HEK293 (cell line): ENCODE measurements around the gene SLC22A31.
A peak's percentile ranks its signal among the peaks of the same experiment; 100 is the strongest.

Experiments
- CTCF ChIA-PET: fragments of 350-600 bp; formaldehyde crosslinking; extraction: SDS; loops from one replicate; lab custom pipeline; 2021; ENCODE audit warnings: antibody characterized with exemption; lab: Yijun Ruan, JAX
- POLR2A ChIA-PET: fragments of 300-600 bp; formaldehyde crosslinking; extraction: SDS; loops from one replicate; lab custom pipeline; 2020; ENCODE audit warnings: antibody characterized with exemption, inconsistent platforms; lab: Yijun Ruan, JAX
- H3K27ac ChIP-seq: fragments of 200-500 bp; sonication (Bioruptor generic); 2 replicates; pipeline ENCODE4 v1.5.1; 2014; ENCODE audit warnings: low read depth, low read length, control low read depth, inconsistent platforms; ENCODE audit errors: extremely low read depth
- H3K36me3 ChIP-seq, 2 experiments: fragments of 200-500 bp in 1 of 2; sonication (Bioruptor generic) in 1 of 2; 1 replicate in 1 of 2; 2 replicates in 1 of 2; pipeline ENCODE4 v1.5.1; 2014 to 2017; ENCODE audit warnings: inconsistent platforms in 2 of 2, low read length in 2 of 2; ENCODE audit not compliant: control insufficient read depth in 2 of 2, insufficient read depth in 1 of 2
- H3K4me1 ChIP-seq: fragments of 200-500 bp; sonication (Bioruptor generic); 2 replicates; pipeline ENCODE4 v1.5.1; 2014; ENCODE audit warnings: mild to moderate bottlenecking, low read length, inconsistent platforms; ENCODE audit not compliant: control insufficient read depth, insufficient read depth
- H3K4me3 ChIP-seq: 2 replicates; pipeline ENCODE4 v1.5.1; 2011; ENCODE audit warnings: low read depth, mild to moderate bottlenecking, control low read depth, low read length, moderate library complexity
- H3K9me3 ChIP-seq: fragments of 200-500 bp; sonication (Bioruptor generic); 2 replicates; pipeline ENCODE4 v1.5.1; 2014; ENCODE audit warnings: low read depth, low read length, inconsistent platforms; ENCODE audit not compliant: control insufficient read depth, insufficient read depth
- GLI2 ChIP-seq: fragments of 450-650 bp; formaldehyde crosslinking; IDR thresholded peaks from 2 replicates; pipeline ENCODE4; 2017; ENCODE audit warnings: missing biosample characterization, missing genetic modification characterization, low read depth, borderline replicate concordance
- GLIS1 ChIP-seq: fragments of 450-650 bp; formaldehyde crosslinking; IDR thresholded peaks from 2 replicates; pipeline ENCODE4 v1.5.1; 2016; ENCODE audit warnings: missing biosample characterization, missing genetic modification characterization
- GLIS2 ChIP-seq: fragments of 450-650 bp; formaldehyde crosslinking; IDR thresholded peaks from 2 replicates; pipeline ENCODE4 v1.5.1; 2016; ENCODE audit warnings: missing biosample characterization, missing genetic modification characterization
- KLF9 ChIP-seq: fragments of 450-650 bp; formaldehyde crosslinking; IDR thresholded peaks from 2 replicates; pipeline ENCODE4 v1.5.1; 2016; ENCODE audit warnings: missing biosample characterization, missing genetic modification characterization, low read depth
- SCRT1 ChIP-seq: fragments of 450-650 bp; formaldehyde crosslinking; IDR thresholded peaks from 2 replicates; pipeline ENCODE4 v1.5.1; 2016; ENCODE audit warnings: missing biosample characterization, missing genetic modification characterization, borderline replicate concordance
- TRIM28 ChIP-seq: IDR thresholded peaks from 2 replicates; pipeline ENCODE4 v1.6.1; 2011; ENCODE audit warnings: low read length, control low read depth, borderline replicate concordance
- ZFHX2 ChIP-seq: fragments of 450-650 bp; formaldehyde crosslinking; conservative IDR thresholded peaks from 2 replicates; pipeline ENCODE4 v1.5.1; 2016; ENCODE audit warnings: missing biosample characterization, missing genetic modification characterization
- ZIC2 ChIP-seq: fragments of 450-650 bp; formaldehyde crosslinking; IDR thresholded peaks from 2 replicates; pipeline ENCODE4 v1.5.1; 2016; ENCODE audit warnings: missing biosample characterization, missing genetic modification characterization
- ZNF184 ChIP-seq: fragments of 450-650 bp; IDR thresholded peaks from 2 replicates; pipeline ENCODE4 v1.5.1; 2018; ENCODE audit warnings: missing biosample characterization, mild to moderate bottlenecking, missing genetic modification characterization
- ZNF266 ChIP-seq: fragments of 450-650 bp; formaldehyde crosslinking; IDR thresholded peaks from 2 replicates; pipeline ENCODE4 v1.5.1; 2016; ENCODE audit warnings: missing biosample characterization, missing genetic modification characterization, low read depth
- ZNF529 ChIP-seq: fragments of 450-650 bp; formaldehyde crosslinking; IDR thresholded peaks from 2 replicates; pipeline ENCODE4 v1.5.1; 2017; ENCODE audit warnings: missing genetic modification characterization, missing biosample characterization; ENCODE audit not compliant: insufficient replicate concordance
- ZNF623 ChIP-seq: fragments of 450-650 bp; formaldehyde crosslinking; IDR thresholded peaks from 2 replicates; pipeline ENCODE4 v1.5.1; 2016; ENCODE audit warnings: missing biosample characterization, missing genetic modification characterization
- ZNF626 ChIP-seq: fragments of 450-650 bp; sonication (Bioruptor Pico); formaldehyde crosslinking; IDR thresholded peaks from 2 replicates; pipeline ENCODE4 v1.5.1; 2018; ENCODE audit warnings: missing biosample characterization, missing genetic modification characterization, inconsistent platforms
- ZNF658 ChIP-seq: fragments of 450-650 bp; formaldehyde crosslinking; IDR thresholded peaks from 2 replicates; pipeline ENCODE4; 2016; ENCODE audit warnings: missing biosample characterization, missing genetic modification characterization
- ZNF792 ChIP-seq: fragments of 450-650 bp; formaldehyde crosslinking; IDR thresholded peaks from 2 replicates; pipeline ENCODE4 v1.5.1; 2016; ENCODE audit warnings: missing biosample characterization, missing genetic modification characterization
- ZXDB ChIP-seq: fragments of 450-650 bp; formaldehyde crosslinking; IDR thresholded peaks from 2 replicates; pipeline ENCODE4 v1.5.1; 2016; ENCODE audit warnings: missing biosample characterization, missing genetic modification characterization
- TF ChIP-seq, protein P1 (sequence below): fragments of 450-650 bp; formaldehyde crosslinking; IDR thresholded peaks from 2 replicates; pipeline ENCODE4 v1.5.1; 2016; ENCODE audit warnings: missing biosample characterization, missing genetic modification characterization, borderline replicate concordance
- TF ChIP-seq, protein P2 (sequence below): fragments of 450-650 bp; formaldehyde crosslinking; IDR thresholded peaks from 2 replicates; pipeline ENCODE4 v1.5.1; 2016; ENCODE audit warnings: missing biosample characterization, missing genetic modification characterization
- TF ChIP-seq, protein P3 (sequence below): fragments of 450-650 bp; formaldehyde crosslinking; IDR thresholded peaks from 2 replicates; pipeline ENCODE4 v1.5.1; 2017; ENCODE audit warnings: missing biosample characterization, missing genetic modification characterization
- TF ChIP-seq, protein P4 (sequence below): fragments of 450-650 bp; formaldehyde crosslinking; IDR thresholded peaks from 2 replicates; pipeline ENCODE4 v1.5.1; 2017; ENCODE audit warnings: missing biosample characterization, mild to moderate bottlenecking, missing genetic modification characterization, moderate library complexity

SLC22A31 gene

DNA sequence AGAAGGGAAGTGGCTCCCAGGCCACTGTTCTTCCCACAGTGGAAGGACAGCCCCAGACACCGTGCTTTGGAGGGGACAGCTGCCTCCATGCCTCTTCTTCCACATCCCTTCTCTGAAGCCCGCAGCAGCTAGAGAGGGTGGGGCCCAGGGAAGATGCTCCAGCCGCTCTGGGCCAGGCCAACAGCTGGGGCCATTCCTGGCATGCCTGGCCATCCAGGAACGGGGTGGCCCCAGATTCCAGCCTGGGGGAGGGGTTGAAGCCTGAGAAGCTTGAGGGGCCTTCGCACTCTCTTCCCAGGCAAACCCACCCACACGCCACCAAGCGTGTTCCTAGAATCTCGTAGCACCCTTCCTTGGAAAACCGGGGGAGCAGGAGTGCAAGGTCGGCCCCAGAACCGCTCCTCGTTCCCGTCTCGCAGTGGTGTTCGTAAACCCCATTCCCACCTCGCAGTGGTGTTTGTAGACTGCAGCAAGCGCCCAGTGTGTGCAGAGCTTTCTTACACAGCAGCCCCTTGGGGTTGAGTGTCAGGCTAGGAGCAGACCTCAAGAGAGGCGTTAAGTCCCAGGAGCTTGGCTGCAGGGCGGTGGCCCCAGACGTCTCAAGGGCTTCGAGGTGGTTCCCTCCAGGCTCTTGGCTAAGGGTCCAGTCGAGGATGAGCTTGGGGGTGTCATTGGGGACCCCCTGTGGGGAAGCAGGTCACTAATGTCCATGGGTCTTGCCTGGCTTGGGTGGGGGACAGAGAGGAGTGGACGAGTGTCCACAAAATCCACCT is 26.1 kb downstream of the SLC22A31 start:
- no peaks in the 10 kb centered on the region for H3K36me3 ChIP-seq
- H3K4me3 ChIP-seq: no peak overlapping the region
- no peaks in the 10 kb centered on the region for H3K9me3 ChIP-seq
- no peak overlapping the region for H3K27ac ChIP-seq
- TF ChIP-seq GLI2 (tag by site-specific recombination) (no peak), ZFHX2 (tag by site-specific recombination) (no peak)
- H3K4me1 ChIP-seq: peaks cover 3% of the 10 kb centered on the region; the same call in 1 of the 2 replicates
- ChIA-PET CTCF (interaction anchor here (0.7 to 1.5 kb wide), 4 partner anchors 40 to 437 kb away, joined by 3 to 6 read pairs (median 3); no protein-coding TSS in a partner anchor), POLR2A (interaction anchor here (0.6 to 1.3 kb wide), 2 partner anchors 19 to 514 kb away, joined by 5 to 6 read pairs; no protein-coding TSS in a partner anchor)

DNA sequence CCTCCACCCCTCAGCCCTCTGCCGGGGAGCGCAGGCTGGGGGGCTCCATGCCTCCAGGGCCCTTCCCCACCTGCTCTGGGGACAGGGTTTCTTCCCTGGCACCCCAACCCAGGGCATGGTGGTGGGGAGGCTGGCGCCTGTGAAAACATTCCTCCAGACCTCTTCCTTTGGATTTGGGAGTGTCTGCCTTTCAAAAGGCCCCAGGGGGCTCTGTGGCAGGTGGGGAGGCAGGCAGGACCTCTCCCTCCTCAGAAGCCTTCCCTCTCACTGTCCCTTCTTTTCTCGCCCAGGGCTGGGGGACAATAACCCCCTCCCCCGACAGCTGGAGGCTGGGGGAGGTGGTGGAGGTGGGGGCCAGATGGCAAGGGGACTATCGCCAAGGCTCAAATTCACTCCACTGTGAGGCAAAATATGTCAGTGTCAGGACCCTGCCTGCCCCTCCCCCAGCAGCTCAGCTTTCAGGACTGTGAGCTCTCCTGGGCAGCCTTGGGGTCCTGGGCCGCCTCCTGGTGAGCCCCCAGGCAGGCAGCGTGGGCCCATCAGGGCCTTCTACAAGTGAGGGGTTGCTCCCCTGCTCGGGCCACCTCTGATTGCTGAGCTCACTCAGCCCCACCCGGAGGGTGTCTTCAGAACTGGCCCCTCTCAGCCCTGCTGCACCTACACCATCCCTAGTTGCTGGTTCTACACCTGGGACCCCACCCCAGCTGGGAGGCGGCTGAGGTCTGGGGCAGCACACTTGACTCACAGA is 27.0 kb downstream of the SLC22A31 start:
- H3K4me1 ChIP-seq: peaks cover 3% of the 10 kb centered on the region; the same call in 1 of the 2 replicates
- TF ChIP-seq KLF9 (tag by site-specific recombination): no peak
- TF ChIP-seq ZIC2 (tag by site-specific recombination): 0 out of 2 replicates have a peak, but pooled peaks have one; percentile 9
- no peak for TF ChIP-seq ZNF658 (tag by site-specific recombination)
- TF ChIP-seq, protein P1, sequence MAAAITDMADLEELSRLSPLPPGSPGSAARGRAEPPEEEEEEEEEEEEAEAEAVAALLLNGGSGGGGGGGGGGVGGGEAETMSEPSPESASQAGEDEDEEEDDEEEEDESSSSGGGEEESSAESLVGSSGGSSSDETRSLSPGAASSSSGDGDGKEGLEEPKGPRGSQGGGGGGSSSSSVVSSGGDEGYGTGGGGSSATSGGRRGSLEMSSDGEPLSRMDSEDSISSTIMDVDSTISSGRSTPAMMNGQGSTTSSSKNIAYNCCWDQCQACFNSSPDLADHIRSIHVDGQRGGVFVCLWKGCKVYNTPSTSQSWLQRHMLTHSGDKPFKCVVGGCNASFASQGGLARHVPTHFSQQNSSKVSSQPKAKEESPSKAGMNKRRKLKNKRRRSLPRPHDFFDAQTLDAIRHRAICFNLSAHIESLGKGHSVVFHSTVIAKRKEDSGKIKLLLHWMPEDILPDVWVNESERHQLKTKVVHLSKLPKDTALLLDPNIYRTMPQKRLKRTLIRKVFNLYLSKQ (tag by site-specific recombination): no peak
- no peak for TF ChIP-seq ZNF792 (tag by site-specific recombination)
- no peak for TF ChIP-seq ZXDB (tag by site-specific recombination)
- TF ChIP-seq GLIS2: 0 out of 2 replicates have a peak, but pooled peaks have one; percentile 9
- TF ChIP-seq ZNF184: no peak
- TF ChIP-seq, protein P2, sequence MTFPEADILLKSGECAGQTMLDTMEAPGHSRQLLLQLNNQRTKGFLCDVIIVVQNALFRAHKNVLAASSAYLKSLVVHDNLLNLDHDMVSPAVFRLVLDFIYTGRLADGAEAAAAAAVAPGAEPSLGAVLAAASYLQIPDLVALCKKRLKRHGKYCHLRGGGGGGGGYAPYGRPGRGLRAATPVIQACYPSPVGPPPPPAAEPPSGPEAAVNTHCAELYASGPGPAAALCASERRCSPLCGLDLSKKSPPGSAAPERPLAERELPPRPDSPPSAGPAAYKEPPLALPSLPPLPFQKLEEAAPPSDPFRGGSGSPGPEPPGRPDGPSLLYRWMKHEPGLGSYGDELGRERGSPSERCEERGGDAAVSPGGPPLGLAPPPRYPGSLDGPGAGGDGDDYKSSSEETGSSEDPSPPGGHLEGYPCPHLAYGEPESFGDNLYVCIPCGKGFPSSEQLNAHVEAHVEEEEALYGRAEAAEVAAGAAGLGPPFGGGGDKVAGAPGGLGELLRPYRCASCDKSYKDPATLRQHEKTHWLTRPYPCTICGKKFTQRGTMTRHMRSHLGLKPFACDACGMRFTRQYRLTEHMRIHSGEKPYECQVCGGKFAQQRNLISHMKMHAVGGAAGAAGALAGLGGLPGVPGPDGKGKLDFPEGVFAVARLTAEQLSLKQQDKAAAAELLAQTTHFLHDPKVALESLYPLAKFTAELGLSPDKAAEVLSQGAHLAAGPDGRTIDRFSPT: no peak
- no peak for TF ChIP-seq ZNF266 (tag by site-specific recombination)
- no peak for TF ChIP-seq ZNF626
- peak; percentile 88 for TF ChIP-seq GLIS1 (tag by site-specific recombination)
- H3K4me3 ChIP-seq: no peak overlapping the region
- no peaks in the 10 kb centered on the region for H3K36me3 ChIP-seq
- H3K9me3 ChIP-seq: no peaks in the 10 kb centered on the region
- H3K27ac ChIP-seq: no peak overlapping the region
- ChIA-PET POLR2A (interaction anchor here (0.6 to 1.3 kb wide), 2 partner anchors 20 to 515 kb away, joined by 5 to 6 read pairs; no protein-coding TSS in a partner anchor), CTCF (interaction anchor here (0.7 to 1.5 kb wide), 2 partner anchors 41 to 353 kb away, joined by 3 read pairs; no protein-coding TSS in a partner anchor)

DNA sequence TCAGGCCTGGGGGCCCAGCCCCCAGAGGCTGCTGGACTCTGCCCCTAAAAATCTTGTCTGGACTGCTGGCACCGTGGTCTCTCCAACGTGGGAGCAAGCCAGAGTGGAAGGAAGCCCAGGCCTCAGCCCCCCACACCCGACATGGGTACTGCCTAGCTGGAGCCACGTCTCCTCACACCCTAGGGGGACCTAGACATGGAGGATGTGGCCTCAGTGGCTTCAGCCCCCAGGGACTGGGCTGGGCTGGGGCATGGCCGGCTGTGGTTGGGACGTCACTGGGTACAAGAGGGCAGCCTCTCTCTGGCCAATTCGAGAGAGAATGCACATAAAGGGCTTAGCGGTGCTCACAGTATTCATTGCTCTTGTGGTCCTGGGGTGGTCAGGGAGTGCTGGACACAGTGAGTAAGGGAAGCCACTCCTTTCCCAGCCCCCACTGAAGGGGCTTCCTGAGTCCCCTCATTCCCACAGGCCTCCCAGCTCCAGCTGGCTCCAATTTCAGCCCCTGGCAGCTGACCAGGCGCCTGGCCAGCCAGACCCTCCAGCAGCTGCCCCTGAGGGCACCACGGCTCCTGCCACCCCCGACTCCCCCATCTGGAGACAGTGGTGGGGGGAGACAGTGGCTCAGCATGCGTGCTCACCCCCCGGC is 27.7 kb downstream of the SLC22A31 start:
- Histone ChIP-seq H3K36me3 (no peaks in the 10 kb centered on the region), H3K9me3 (no peaks in the 10 kb centered on the region), H3K27ac (no peak overlapping the region), H3K4me1 (peaks cover 3% of the 10 kb centered on the region; the same call in 1 of the 2 replicates), H3K4me3 (no peak overlapping the region)
- POLR2A ChIA-PET: no interaction called here
- CTCF ChIA-PET: interaction anchor here (1.5 kb wide), 1 partner anchor 42 kb away, joined by 3 read pairs; no protein-coding TSS in a partner anchor
- TF ChIP-seq, protein P3, sequence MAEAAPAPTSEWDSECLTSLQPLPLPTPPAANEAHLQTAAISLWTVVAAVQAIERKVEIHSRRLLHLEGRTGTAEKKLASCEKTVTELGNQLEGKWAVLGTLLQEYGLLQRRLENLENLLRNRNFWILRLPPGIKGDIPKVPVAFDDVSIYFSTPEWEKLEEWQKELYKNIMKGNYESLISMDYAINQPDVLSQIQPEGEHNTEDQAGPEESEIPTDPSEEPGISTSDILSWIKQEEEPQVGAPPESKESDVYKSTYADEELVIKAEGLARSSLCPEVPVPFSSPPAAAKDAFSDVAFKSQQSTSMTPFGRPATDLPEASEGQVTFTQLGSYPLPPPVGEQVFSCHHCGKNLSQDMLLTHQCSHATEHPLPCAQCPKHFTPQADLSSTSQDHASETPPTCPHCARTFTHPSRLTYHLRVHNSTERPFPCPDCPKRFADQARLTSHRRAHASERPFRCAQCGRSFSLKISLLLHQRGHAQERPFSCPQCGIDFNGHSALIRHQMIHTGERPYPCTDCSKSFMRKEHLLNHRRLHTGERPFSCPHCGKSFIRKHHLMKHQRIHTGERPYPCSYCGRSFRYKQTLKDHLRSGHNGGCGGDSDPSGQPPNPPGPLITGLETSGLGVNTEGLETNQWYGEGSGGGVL (tag by site-specific recombination): peak; percentile 43; the same call in 1 of the 2 replicates
- TF ChIP-seq, protein P4, sequence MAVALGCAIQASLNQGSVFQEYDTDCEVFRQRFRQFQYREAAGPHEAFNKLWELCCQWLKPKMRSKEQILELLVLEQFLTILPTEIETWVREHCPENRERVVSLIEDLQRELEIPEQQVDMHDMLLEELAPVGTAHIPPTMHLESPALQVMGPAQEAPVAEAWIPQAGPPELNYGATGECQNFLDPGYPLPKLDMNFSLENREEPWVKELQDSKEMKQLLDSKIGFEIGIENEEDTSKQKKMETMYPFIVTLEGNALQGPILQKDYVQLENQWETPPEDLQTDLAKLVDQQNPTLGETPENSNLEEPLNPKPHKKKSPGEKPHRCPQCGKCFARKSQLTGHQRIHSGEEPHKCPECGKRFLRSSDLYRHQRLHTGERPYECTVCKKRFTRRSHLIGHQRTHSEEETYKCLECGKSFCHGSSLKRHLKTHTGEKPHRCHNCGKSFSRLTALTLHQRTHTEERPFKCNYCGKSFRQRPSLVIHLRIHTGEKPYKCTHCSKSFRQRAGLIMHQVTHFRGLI (tag by site-specific recombination): no peak
- TF ChIP-seq SCRT1 (tag by site-specific recombination): no peak
- no peak for TF ChIP-seq ZNF623 (tag by site-specific recombination)
- TF ChIP-seq ZNF529: no peak
- no peak for TF ChIP-seq TRIM28
